Ovary (tissue), 9 donors: Measurements from ENCODE around the gene COL6A1. TPM values are rescaled to one million over a fixed set of nuclear protein-coding genes. Genes with fewer than 3 reads are reported as not detected.

ENCODE experiments used
- DNase-seq, 5 donors: peaks; one replicate each; pipeline ENCODE4 v3.0.0-alpha.2; 2019 to 2020
- H3K27ac ChIP-seq, 2 donors: fragments of 200-600 bp; one replicate each; pipeline versions ENCODE4 v1.5.1 to v1.8.0; 2019 to 2022
- H3K27me3 ChIP-seq: fragments of 200-600 bp; one replicate; pipeline ENCODE4 v1.8.0; 2022
- H3K36me3 ChIP-seq: fragments of 200-600 bp; sonication (generic); one replicate; pipeline ENCODE4 v1.5.1; 2019
- H3K4me1 ChIP-seq: one replicate; pipeline ENCODE4 v1.8.1; 2013; ENCODE audit warnings: mild to moderate bottlenecking, moderate library complexity; ENCODE audit not compliant: insufficient read depth
- H3K4me3 ChIP-seq: fragments of 200-600 bp; sonication (generic); one replicate; pipeline ENCODE4 v1.5.1; 2017
- H3K9me3 ChIP-seq, 2 donors: fragments of 200-600 bp in 1 of 2; sonication (generic) in 1 of 2; one replicate each; pipeline versions ENCODE4 v1.5.1 to v1.8.1; 2013 to 2019; ENCODE audit warnings: mild to moderate bottlenecking in 1 of 2, moderate library complexity in 1 of 2
- CTCF ChIP-seq, 3 donors: fragments of 450-650 bp in 2 of 3; fragments of 200-600 bp in 1 of 3; IDR thresholded peaks; one replicate each; pipeline versions ENCODE4 v1.5.1 to v1.8.0; 2016 to 2022; ENCODE audit warnings: antibody characterized with exemption in 3 of 3, mild to moderate bottlenecking in 1 of 3
- EP300 ChIP-seq: sonication (generic); formaldehyde crosslinking; IDR thresholded peaks from one replicate; pipeline ENCODE4 v1.6.1; 2017; ENCODE audit warnings: antibody characterized with exemption
- POLR2A ChIP-seq: fragments of 450-650 bp; IDR thresholded peaks from one replicate; pipeline ENCODE4 v1.6.1; 2017; ENCODE audit warnings: antibody characterized with exemption, mild to moderate bottlenecking, moderate library complexity
- WGBS, 3 donors: extraction: QIAGEN DNeasy Blood & Tissue Kit in 1 of 3; methylation state at CpG; one replicate each; pipeline versions ENCODE4 v1.1.5 to v1.1.7; 2013 to 2017; 5-methylcytosine and 5-hydroxymethylcytosine counted together
- intact Hi-C, 4 donors: fragments of 100-400 bp; cut with DNase I; formaldehyde crosslinking; loops; one replicate each; pipeline versions ENCODE4 v1.11.0 to v1.15.1; 2022 to 2023
- polyA plus RNA-seq, 2 donors: library from polyadenylated mRNA; stranded (reverse); fragments of 200-250 nt in 1 of 2; fragments of 350-450 nt in 1 of 2; fragmentation: Illumina TruSeq in 1 of 2; extraction: RNeasy Lipid Tissue Mini Kit (QIAGEN cat#74804) in 1 of 2; gene quantifications; one replicate each; pipeline ENCODE4 v1.2.3, GENCODE V29; 2013 to 2014
- total RNA-seq, 7 donors: library from RNA; depleted of rRNA in 2 of 7; stranded (reverse); fragments of >200 nt in 2 of 7; fragmentation: NEBNext Ultra II Directional in 3 of 7; extraction: Animal tissue kit (Norgen Biotek cat#: 25700) in 3 of 7; gene quantifications; one replicate each; pipeline versions ENCODE4 v1.1.0 to v1.2.4, GENCODE V29; 2016 to 2023
- donor health status: DM: no; HTN: no; CAD: no; lungs with moderate emphysema.
- donor health status: DM: no; HTN: no; CAD: no.
- donor health status: Bipolar disorder and iron deficiency.
- donor health status: DM: yes; HTN: yes; CAD: no.
- donor health status: DM: no; HTN: no; CAD: no.
- donor health status: DM: yes; HTN: yes; CAD: no.

Gene COL6A1
- total and polyA plus RNA-seq, 9 donors = 112 to 905 (median 731) TPM

GRCh38 chr21:45944601-45945000 is 37.0 kb upstream of the COL6A1 start:
- H3K4me3 ChIP-seq = no peak overlapping the region
- intact Hi-C loops = no loop called here
- no peak for DNase-seq
- no peaks in the 10 kb centered on the region for H3K9me3 ChIP-seq
- no peaks in the 10 kb centered on the region for H3K36me3 ChIP-seq
- H3K27me3 ChIP-seq = no peaks in the 10 kb centered on the region
- H3K4me1 ChIP-seq = peaks cover 1% of the 10 kb centered on the region
- 85 to 90% (median 87%) methylated on average over 14 of the region's 14 CpGs for WGBS, 3 donors
- no peak for TF ChIP-seq CTCF (IDR thresholded peaks at IDR 0.05)
- H3K27ac ChIP-seq = no peak overlapping the region

GRCh38 chr21:45945066-45945867 is 36.3 kb upstream of the COL6A1 start:
- 86 to 91% (median 90%) methylated on average over 22 to 24 of the region's 24 CpGs for WGBS, 3 donors
- TF ChIP-seq EP300 (no peak), CTCF (IDR thresholded peaks at IDR 0.05) (no peak), POLR2A (no peak)
- DNase-seq = no peak
- intact Hi-C loops = no loop called here
- no peaks in the 10 kb centered on the region for H3K27me3 ChIP-seq
- H3K9me3 ChIP-seq = no peaks in the 10 kb centered on the region
- no peak overlapping the region for H3K4me3 ChIP-seq
- H3K27ac ChIP-seq = no peak overlapping the region
- peaks cover 3% of the 10 kb centered on the region for H3K4me1 ChIP-seq
- H3K36me3 ChIP-seq = no peaks in the 10 kb centered on the region

GRCh38 chr21:45945868-45946210 is 35.7 kb upstream of the COL6A1 start:
- intact Hi-C loops = no loop called here
- 86 to 89% (median 89%) methylated on average over 12 of the region's 12 CpGs for WGBS, 3 donors
- Histone ChIP-seq H3K27ac (no peak overlapping the region), H3K4me1 (peaks cover 3% of the 10 kb centered on the region), H3K4me3 (no peak overlapping the region), H3K9me3 (no peaks in the 10 kb centered on the region), H3K36me3 (no peaks in the 10 kb centered on the region), H3K27me3 (no peaks in the 10 kb centered on the region)
- TF ChIP-seq POLR2A (no peak), CTCF (IDR thresholded peaks at IDR 0.05) (no peak), EP300 (no peak)
- no peak for DNase-seq

- no peak for DNase-seq
- WGBS, 3 donors = 90 to 91% (median 91%) methylated on average over 16 of the region's 16 CpGs
- Histone ChIP-seq H3K27me3 (no peaks in the 10 kb centered on the region), H3K9me3 (no peaks in the 10 kb centered on the region), H3K4me1 (peaks cover 6% of the 10 kb centered on the region), H3K27ac (no peak overlapping the region), H3K36me3 (no peaks in the 10 kb centered on the region), H3K4me3 (no peak overlapping the region)
- intact Hi-C loops = no loop called here
- TF ChIP-seq EP300 (no peak), CTCF (IDR thresholded peaks at IDR 0.05) (no peak), POLR2A (no peak)
Observed at GRCh38 chr21:45947296-45947695, 34.3 kb upstream of the COL6A1 start.
